HEK293 (cell line): Measurements from ENCODE around the gene CAMTA2.
A peak's percentile ranks its signal among the peaks of the same experiment; 100 is the strongest.

Experiments used
- KLF10 ChIP-seq: fragments of 450-650 bp; IDR thresholded peaks from 2 replicates; pipeline ENCODE4 v1.5.1; 2018; ENCODE audit warnings: missing biosample characterization, mild to moderate bottlenecking, missing genetic modification characterization
- YY1 ChIP-seq: fragments of 450-650 bp; formaldehyde crosslinking; IDR thresholded peaks from 2 replicates; pipeline ENCODE4 v1.5.1; 2018; ENCODE audit warnings: missing biosample characterization, missing genetic modification characterization
- ZNF157 ChIP-seq: fragments of 450-650 bp; formaldehyde crosslinking; IDR thresholded peaks from 2 replicates; pipeline ENCODE4 v1.5.1; 2016; ENCODE audit warnings: missing biosample characterization, missing genetic modification characterization
- ZSCAN16 ChIP-seq: fragments of 450-650 bp; formaldehyde crosslinking; IDR thresholded peaks from 2 replicates; pipeline ENCODE4 v1.5.1; 2016; ENCODE audit warnings: missing biosample characterization, missing genetic modification characterization
- ZSCAN23 ChIP-seq: fragments of 450-650 bp; formaldehyde crosslinking; IDR thresholded peaks from 2 replicates; pipeline ENCODE4 v1.5.1; 2016; ENCODE audit warnings: missing biosample characterization, missing genetic modification characterization
- TF ChIP-seq, protein P1 (sequence below): fragments of 450-650 bp; formaldehyde crosslinking; IDR thresholded peaks from 2 replicates; pipeline ENCODE4 v1.5.1; 2016; ENCODE audit warnings: missing biosample characterization, missing genetic modification characterization
- TF ChIP-seq, protein P2 (sequence below): fragments of 450-650 bp; formaldehyde crosslinking; IDR thresholded peaks from 2 replicates; pipeline ENCODE4 v1.5.1; 2016; ENCODE audit warnings: missing biosample characterization, missing genetic modification characterization

DNA sequence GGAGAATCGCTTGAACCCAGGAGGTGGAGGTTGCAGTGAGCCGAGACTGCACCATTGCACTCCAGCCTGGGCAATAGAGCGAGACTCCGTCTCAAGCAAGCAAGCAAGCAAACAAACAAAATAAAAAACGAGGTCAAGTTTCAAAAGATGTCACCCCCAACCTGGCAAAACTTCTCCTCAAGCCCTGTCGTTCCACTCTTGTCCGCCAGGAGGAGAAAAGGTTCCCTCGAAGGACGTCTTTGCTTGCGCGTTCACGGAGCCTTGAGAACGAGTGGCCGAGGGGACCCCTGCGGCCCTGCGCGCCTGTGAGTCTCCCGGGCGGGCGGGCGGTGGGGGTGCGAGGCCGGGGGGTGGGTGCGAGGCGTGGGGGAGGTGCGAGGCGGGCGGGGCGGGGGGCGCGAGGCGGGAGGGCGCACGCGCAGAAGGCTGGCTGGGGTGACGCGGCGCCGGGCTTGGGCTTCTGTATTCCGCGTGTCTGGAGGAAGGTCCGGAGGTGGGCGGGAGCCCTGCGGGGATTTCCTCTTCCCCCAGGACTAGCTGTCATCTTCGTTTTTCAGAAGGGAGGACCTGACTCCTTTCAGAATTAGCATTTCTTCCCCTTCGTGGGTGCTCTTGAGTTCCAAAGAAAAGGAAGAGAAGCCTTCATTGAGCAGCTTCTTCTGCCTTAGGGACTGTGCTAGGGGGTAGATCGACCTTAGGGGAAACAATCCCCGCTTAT is 44.0 kb upstream of the CAMTA2 start:
- TF ChIP-seq, protein P1, sequence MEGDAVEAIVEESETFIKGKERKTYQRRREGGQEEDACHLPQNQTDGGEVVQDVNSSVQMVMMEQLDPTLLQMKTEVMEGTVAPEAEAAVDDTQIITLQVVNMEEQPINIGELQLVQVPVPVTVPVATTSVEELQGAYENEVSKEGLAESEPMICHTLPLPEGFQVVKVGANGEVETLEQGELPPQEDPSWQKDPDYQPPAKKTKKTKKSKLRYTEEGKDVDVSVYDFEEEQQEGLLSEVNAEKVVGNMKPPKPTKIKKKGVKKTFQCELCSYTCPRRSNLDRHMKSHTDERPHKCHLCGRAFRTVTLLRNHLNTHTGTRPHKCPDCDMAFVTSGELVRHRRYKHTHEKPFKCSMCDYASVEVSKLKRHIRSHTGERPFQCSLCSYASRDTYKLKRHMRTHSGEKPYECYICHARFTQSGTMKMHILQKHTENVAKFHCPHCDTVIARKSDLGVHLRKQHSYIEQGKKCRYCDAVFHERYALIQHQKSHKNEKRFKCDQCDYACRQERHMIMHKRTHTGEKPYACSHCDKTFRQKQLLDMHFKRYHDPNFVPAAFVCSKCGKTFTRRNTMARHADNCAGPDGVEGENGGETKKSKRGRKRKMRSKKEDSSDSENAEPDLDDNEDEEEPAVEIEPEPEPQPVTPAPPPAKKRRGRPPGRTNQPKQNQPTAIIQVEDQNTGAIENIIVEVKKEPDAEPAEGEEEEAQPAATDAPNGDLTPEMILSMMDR, result peak; percentile 73
- TF ChIP-seq ZNF157 (tag by site-specific recombination), result no peak
- 0 out of 2 replicates have a peak, but pooled peaks have one; percentile 15 for TF ChIP-seq KLF10 (tag by site-specific recombination)
- no peak for TF ChIP-seq YY1 (tag by site-specific recombination)
- no peak for TF ChIP-seq ZSCAN16 (tag by site-specific recombination)
- TF ChIP-seq ZSCAN23 (tag by site-specific recombination), result no peak
- TF ChIP-seq, protein P2, sequence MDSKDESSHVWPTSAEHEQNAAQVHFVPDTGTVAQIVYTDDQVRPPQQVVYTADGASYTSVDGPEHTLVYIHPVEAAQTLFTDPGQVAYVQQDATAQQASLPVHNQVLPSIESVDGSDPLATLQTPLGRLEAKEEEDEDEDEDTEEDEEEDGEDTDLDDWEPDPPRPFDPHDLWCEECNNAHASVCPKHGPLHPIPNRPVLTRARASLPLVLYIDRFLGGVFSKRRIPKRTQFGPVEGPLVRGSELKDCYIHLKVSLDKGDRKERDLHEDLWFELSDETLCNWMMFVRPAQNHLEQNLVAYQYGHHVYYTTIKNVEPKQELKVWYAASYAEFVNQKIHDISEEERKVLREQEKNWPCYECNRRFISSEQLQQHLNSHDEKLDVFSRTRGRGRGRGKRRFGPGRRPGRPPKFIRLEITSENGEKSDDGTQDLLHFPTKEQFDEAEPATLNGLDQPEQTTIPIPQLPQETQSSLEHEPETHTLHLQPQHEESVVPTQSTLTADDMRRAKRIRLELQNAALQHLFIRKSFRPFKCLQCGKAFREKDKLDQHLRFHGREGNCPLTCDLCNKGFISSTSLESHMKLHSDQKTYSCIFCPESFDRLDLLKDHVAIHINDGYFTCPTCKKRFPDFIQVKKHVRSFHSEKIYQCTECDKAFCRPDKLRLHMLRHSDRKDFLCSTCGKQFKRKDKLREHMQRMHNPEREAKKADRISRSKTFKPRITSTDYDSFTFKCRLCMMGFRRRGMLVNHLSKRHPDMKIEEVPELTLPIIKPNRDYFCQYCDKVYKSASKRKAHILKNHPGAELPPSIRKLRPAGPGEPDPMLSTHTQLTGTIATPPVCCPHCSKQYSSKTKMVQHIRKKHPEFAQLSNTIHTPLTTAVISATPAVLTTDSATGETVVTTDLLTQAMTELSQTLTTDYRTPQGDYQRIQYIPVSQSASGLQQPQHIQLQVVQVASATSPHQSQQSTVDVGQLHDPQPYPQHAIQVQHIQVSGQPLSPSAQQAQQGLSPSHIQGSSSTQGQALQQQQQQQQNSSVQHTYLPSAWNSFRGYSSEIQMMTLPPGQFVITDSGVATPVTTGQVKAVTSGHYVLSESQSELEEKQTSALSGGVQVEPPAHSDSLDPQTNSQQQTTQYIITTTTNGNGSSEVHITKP, result peak; percentile 45; the same call in 1 of the 2 replicates
